ENCODE results near the gene PANK4. TPM values are rescaled to one million over a fixed set of nuclear protein-coding genes. Genes with fewer than 3 reads are reported as not detected.

The PANK4 gene
- total and polyA plus RNA-seq, 12 donors = 26.1 to 56.4 (median 34.5) TPM

- Histone ChIP-seq H3K27me3 (no peaks in the 10 kb centered on the region), H3K36me3 (peaks cover 30 to 100% (median 74%) of the 10 kb centered on the region in 9 donors), H3K4me1 (no peaks in the 10 kb centered on the region), H3K4me3 (no peak overlapping the region), H3K9me3 (no peaks in the 10 kb centered on the region), H3K27ac (no peak overlapping the region)
- ATAC-seq = no peak
- no peak for DNase-seq
- TF ChIP-seq, protein P1, sequence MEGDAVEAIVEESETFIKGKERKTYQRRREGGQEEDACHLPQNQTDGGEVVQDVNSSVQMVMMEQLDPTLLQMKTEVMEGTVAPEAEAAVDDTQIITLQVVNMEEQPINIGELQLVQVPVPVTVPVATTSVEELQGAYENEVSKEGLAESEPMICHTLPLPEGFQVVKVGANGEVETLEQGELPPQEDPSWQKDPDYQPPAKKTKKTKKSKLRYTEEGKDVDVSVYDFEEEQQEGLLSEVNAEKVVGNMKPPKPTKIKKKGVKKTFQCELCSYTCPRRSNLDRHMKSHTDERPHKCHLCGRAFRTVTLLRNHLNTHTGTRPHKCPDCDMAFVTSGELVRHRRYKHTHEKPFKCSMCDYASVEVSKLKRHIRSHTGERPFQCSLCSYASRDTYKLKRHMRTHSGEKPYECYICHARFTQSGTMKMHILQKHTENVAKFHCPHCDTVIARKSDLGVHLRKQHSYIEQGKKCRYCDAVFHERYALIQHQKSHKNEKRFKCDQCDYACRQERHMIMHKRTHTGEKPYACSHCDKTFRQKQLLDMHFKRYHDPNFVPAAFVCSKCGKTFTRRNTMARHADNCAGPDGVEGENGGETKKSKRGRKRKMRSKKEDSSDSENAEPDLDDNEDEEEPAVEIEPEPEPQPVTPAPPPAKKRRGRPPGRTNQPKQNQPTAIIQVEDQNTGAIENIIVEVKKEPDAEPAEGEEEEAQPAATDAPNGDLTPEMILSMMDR (IDR thresholded peaks at IDR 0.05) = no peak
- whole genome bisulfite sequencing, 2 donors = 92 to 96% methylated on average over 43 of the region's 43 CpGs
- intact Hi-C loops (cut with DNase I) = no loop called here
These were observed 12.3 kb downstream of the PANK4 start for GRCh38 chr1:2513939-2514652.

- Histone ChIP-seq H3K27ac (no peak overlapping the region), H3K36me3 (peaks cover 22 to 100% (median 67%) of the 10 kb centered on the region in 9 donors), H3K4me1 (no peaks in the 10 kb centered on the region), H3K27me3 (no peaks in the 10 kb centered on the region), H3K9me3 (no peaks in the 10 kb centered on the region), H3K4me3 (no peak overlapping the region)
- intact Hi-C loops (cut with DNase I) = no loop called here
- no peak for ATAC-seq
- WGBS, 2 donors = 91 to 93% methylated on average over 31 of the region's 31 CpGs
- TF ChIP-seq, protein P1 (IDR thresholded peaks at IDR 0.05) = no peak
- DNase-seq = no peak
These were observed 13.5 kb downstream of the PANK4 start for GRCh38 chr1:2512862-2513421.

DNA sequence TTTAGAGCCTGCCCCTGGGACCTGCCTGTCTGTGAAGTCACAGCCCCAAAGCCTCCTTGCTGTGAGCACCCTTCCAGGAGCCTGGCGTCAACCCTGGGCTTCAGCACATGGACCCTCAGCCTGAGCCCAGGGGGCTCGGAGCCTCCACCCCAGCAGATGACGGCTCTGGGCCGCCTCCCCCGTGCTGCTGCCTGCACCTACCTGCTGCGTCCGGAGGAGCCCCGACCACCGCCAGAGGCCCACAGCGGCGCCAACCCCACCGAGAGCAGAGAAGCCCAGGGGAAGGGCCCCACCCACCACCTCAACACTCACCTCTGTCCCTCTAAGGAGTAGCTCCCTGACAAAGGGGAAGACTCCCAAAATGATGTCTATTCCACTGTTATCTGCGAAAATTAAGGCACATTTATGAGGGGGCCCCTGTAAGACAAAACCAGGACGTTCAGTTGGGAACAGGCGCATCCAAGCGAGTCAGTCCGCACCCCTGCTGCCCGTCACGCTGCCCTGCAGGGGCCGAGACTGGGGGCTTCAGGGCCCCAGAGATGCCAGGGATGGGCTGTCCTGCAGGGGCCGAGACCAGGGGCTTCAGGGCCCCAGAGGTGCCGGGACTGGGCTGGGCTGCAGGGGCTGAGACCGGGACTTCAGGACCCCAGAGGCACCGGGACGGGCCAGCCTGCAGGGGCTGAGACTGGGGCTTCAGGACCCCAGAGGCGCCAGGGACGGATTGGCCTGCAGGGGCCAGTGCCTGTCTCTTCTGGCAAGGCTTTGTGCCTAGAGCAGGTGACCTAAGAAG is 15.8 kb downstream of the PANK4 start:
- no peaks in the 10 kb centered on the region for H3K27me3 ChIP-seq
- no peaks in the 10 kb centered on the region for H3K9me3 ChIP-seq
- H3K4me3 ChIP-seq = no peak overlapping the region
- intact Hi-C loops (cut with DNase I) = no loop called here
- ATAC-seq = no peak
- TF ChIP-seq, protein P1 (IDR thresholded peaks at IDR 0.05) = no peak
- peaks cover 0 to 17% (median 7%) of the 10 kb centered on the region in 9 donors for H3K4me1 ChIP-seq
- no peak overlapping the region for H3K27ac ChIP-seq
- 94 to 96% methylated on average over 27 of the region's 27 CpGs for whole genome bisulfite sequencing, 2 donors
- H3K36me3 ChIP-seq = peaks cover 12 to 84% (median 48%) of the 10 kb centered on the region in 9 donors
- no peak for DNase-seq

GRCh38 chr1:2509589-2509988 is 16.8 kb downstream of the PANK4 start:
- TF ChIP-seq, protein P1 (IDR thresholded peaks at IDR 0.05) = no peak
- no peaks in the 10 kb centered on the region for H3K9me3 ChIP-seq
- DNase-seq (no peak), ATAC-seq (no peak)
- no peak overlapping the region for H3K4me3 ChIP-seq
- peaks cover 6 to 74% (median 48%) of the 10 kb centered on the region in 9 donors for H3K36me3 ChIP-seq
- peaks cover 0 to 7% (median 5%) of the 10 kb centered on the region in 7 donors for H3K27me3 ChIP-seq
- intact Hi-C loops (cut with DNase I) = no loop called here
- WGBS, 2 donors = 93 to 96% methylated on average over 10 to 11 of the region's 11 CpGs
- H3K4me1 ChIP-seq = peaks cover 0 to 25% (median 12%) of the 10 kb centered on the region in 9 donors
- no peak overlapping the region for H3K27ac ChIP-seq

All from heart right ventricle (tissue), 16 donors.